Measurements from ENCODE around the gene FGD2. TPM values are rescaled to one million over a fixed set of nuclear protein-coding genes. Genes with fewer than 3 reads are reported as not detected.

FGD2 gene
- total RNA-seq, 1 donor, result under 0.01 TPM

GRCh38 chr6:37019065-37019450 lies 13.6 kb downstream of the FGD2 start:
- Histone ChIP-seq H2AFZ (ENCODE audit: low read length) (no peak overlapping the region), H3K27ac (ENCODE audit: low read depth, low read length) (no peak overlapping the region), H3K36me3 (ENCODE audit: insufficient read depth, low read length) (no peaks in the 10 kb centered on the region), H3K4me2 (ENCODE audit: insufficient read depth, low read length) (no peak overlapping the region), H4K20me1 (ENCODE audit: insufficient read depth, low read length) (no peaks in the 10 kb centered on the region), H3K9me3 (ENCODE audit: low read depth, low read length) (no peaks in the 10 kb centered on the region), H3K4me1 (ENCODE audit: insufficient read depth, low read length) (peaks cover 4% of the 10 kb centered on the region), H3K27me3 (ENCODE audit: insufficient read depth, low read length) (no peaks in the 10 kb centered on the region), H3K4me3 (ENCODE audit: insufficient read depth, low read length) (no peak overlapping the region), H3K79me2 (ENCODE audit: insufficient read depth, low read length) (no peaks in the 10 kb centered on the region)
- DNase-seq (ENCODE audit: insufficient read length, low spot score, missing footprints), result no peak
- TF ChIP-seq, protein P1, sequence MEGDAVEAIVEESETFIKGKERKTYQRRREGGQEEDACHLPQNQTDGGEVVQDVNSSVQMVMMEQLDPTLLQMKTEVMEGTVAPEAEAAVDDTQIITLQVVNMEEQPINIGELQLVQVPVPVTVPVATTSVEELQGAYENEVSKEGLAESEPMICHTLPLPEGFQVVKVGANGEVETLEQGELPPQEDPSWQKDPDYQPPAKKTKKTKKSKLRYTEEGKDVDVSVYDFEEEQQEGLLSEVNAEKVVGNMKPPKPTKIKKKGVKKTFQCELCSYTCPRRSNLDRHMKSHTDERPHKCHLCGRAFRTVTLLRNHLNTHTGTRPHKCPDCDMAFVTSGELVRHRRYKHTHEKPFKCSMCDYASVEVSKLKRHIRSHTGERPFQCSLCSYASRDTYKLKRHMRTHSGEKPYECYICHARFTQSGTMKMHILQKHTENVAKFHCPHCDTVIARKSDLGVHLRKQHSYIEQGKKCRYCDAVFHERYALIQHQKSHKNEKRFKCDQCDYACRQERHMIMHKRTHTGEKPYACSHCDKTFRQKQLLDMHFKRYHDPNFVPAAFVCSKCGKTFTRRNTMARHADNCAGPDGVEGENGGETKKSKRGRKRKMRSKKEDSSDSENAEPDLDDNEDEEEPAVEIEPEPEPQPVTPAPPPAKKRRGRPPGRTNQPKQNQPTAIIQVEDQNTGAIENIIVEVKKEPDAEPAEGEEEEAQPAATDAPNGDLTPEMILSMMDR (IDR thresholded peaks at IDR 0.05; ENCODE audit: extremely low read depth, low read depth, low read length), result no peak

DNA sequence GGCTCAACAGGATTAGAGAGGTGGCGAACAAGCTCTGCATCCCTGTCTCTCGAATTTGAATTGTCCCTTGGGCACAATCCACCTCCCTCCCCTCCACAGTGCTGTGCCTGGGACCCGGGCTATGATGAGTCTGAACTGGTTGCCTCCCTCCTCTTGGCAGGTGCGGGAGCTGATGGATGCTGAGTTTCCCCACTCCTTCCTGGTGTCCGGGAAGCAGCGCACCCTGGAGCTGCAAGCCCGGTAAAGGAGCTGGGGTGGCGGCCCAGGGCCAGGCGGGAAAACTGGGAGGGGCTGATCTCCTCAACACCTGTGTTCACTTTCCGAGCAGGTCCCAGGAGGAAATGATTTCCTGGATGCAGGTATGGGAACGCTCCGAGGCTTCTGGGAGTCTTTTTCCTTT lies 14.9 kb downstream of the FGD2 start:
- no peaks in the 10 kb centered on the region for H3K36me3 ChIP-seq (ENCODE audit: insufficient read depth, low read length)
- no peak overlapping the region for H3K4me3 ChIP-seq (ENCODE audit: insufficient read depth, low read length)
- peaks cover 4% of the 10 kb centered on the region for H3K4me1 ChIP-seq (ENCODE audit: insufficient read depth, low read length)
- TF ChIP-seq, protein P1 (IDR thresholded peaks at IDR 0.05; ENCODE audit: extremely low read depth, low read depth, low read length), result no peak
- H3K4me2 ChIP-seq (ENCODE audit: insufficient read depth, low read length), result no peak overlapping the region
- no peak overlapping the region for H2AFZ ChIP-seq (ENCODE audit: low read length)
- no peak for DNase-seq (ENCODE audit: insufficient read length, low spot score, missing footprints)
- no peaks in the 10 kb centered on the region for H3K9me3 ChIP-seq (ENCODE audit: low read depth, low read length)
- no peaks in the 10 kb centered on the region for H4K20me1 ChIP-seq (ENCODE audit: insufficient read depth, low read length)
- no peaks in the 10 kb centered on the region for H3K27me3 ChIP-seq (ENCODE audit: insufficient read depth, low read length)
- no peaks in the 10 kb centered on the region for H3K79me2 ChIP-seq (ENCODE audit: insufficient read depth, low read length)
- H3K27ac ChIP-seq (ENCODE audit: low read depth, low read length), result no peak overlapping the region

DNA sequence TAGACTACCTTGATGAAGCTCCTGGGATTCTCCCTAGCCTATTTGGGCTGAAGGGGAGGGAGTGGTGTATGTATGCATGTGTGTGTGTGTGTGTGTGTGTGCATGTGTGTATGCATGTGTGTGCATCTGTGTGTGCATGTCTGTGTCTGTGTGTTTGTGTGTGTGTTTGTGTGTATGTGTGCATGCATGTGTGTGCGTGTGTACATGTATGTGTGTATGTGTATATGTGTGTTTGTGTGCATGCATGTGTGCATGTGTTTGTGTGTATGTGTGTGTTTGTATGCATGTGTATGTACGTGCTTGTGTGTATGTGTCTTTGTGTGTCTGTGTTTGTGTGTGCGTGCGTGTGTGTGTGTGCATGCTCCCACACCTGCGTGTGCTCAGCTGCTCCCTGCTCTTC lies 15.4 kb downstream of the FGD2 start:
- H3K4me2 ChIP-seq (ENCODE audit: insufficient read depth, low read length), result no peak overlapping the region
- no peaks in the 10 kb centered on the region for H3K36me3 ChIP-seq (ENCODE audit: insufficient read depth, low read length)
- no peaks in the 10 kb centered on the region for H4K20me1 ChIP-seq (ENCODE audit: insufficient read depth, low read length)
- H3K27ac ChIP-seq (ENCODE audit: low read depth, low read length), result no peak overlapping the region
- peaks cover 4% of the 10 kb centered on the region for H3K4me1 ChIP-seq (ENCODE audit: insufficient read depth, low read length)
- no peak for DNase-seq (ENCODE audit: insufficient read length, low spot score, missing footprints)
- H3K27me3 ChIP-seq (ENCODE audit: insufficient read depth, low read length), result no peaks in the 10 kb centered on the region
- no peaks in the 10 kb centered on the region for H3K9me3 ChIP-seq (ENCODE audit: low read depth, low read length)
- H3K4me3 ChIP-seq (ENCODE audit: insufficient read depth, low read length), result no peak overlapping the region
- TF ChIP-seq, protein P1 (IDR thresholded peaks at IDR 0.05; ENCODE audit: extremely low read depth, low read depth, low read length), result no peak
- H2AFZ ChIP-seq (ENCODE audit: low read length), result no peak overlapping the region
- H3K79me2 ChIP-seq (ENCODE audit: insufficient read depth, low read length), result no peaks in the 10 kb centered on the region

DNA sequence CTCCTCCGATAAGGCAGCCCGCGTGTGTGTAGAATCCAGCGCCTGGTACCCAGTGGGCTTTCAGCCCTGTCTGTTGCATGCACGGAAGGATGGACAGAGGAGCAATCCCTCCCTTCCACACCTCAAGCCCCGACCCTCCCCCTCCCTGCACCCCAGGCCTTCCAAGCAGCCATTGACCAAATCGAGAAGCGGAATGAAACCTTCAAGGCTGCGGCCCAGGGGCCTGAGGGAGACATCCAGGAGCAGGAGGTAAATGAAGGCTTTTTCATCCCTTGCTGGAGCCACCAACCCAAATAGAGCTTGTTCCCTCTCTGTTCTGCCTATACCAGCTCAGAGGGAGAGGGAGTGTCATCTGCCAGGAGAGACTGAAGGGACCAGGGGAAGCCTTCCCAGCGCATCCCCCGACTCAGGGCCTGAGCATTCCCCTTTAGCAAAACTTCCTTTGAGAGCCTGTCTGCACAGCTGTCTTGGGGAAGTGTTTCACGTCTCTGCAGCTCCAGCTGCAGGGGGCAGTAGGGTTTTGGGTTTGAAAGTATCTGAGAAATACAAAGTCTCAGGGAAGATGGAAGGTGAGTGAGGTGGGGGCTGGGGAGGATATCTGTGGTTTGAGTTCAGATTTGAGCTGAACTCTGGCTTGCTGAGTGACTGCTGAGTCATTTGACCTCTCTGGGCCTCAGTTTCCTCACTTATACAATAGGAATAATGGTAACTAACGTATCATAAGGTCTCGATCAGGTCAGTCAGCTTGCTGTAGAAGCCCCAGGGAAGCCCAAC lies 16.1 kb downstream of the FGD2 start:
- Histone ChIP-seq H3K36me3 (ENCODE audit: insufficient read depth, low read length) (no peaks in the 10 kb centered on the region), H3K27ac (ENCODE audit: low read depth, low read length) (no peak overlapping the region), H3K4me3 (ENCODE audit: insufficient read depth, low read length) (no peak overlapping the region), H4K20me1 (ENCODE audit: insufficient read depth, low read length) (no peaks in the 10 kb centered on the region), H3K4me1 (ENCODE audit: insufficient read depth, low read length) (peaks cover 4% of the 10 kb centered on the region), H3K4me2 (ENCODE audit: insufficient read depth, low read length) (no peak overlapping the region), H3K27me3 (ENCODE audit: insufficient read depth, low read length) (no peaks in the 10 kb centered on the region), H3K9me3 (ENCODE audit: low read depth, low read length) (no peaks in the 10 kb centered on the region), H3K79me2 (ENCODE audit: insufficient read depth, low read length) (no peaks in the 10 kb centered on the region), H2AFZ (ENCODE audit: low read length) (no peak overlapping the region)
- no peak for DNase-seq (ENCODE audit: insufficient read length, low spot score, missing footprints)
- TF ChIP-seq, protein P1 (IDR thresholded peaks at IDR 0.05; ENCODE audit: extremely low read depth, low read depth, low read length), result peak; percentile 63
